ENCODE data around the gene TENM3. TPM values are rescaled to one million over a fixed set of nuclear protein-coding genes. Genes with fewer than 3 reads are reported as not detected.
"Not testable (repeated sequence)": the region's sequence is repeated elsewhere in the genome, so short reads cannot be mapped to it uniquely, and the experiment has no call there.

Gene TENM3
- total RNA-seq, 1 donor from 2014 or later: 17.8 TPM

DNA sequence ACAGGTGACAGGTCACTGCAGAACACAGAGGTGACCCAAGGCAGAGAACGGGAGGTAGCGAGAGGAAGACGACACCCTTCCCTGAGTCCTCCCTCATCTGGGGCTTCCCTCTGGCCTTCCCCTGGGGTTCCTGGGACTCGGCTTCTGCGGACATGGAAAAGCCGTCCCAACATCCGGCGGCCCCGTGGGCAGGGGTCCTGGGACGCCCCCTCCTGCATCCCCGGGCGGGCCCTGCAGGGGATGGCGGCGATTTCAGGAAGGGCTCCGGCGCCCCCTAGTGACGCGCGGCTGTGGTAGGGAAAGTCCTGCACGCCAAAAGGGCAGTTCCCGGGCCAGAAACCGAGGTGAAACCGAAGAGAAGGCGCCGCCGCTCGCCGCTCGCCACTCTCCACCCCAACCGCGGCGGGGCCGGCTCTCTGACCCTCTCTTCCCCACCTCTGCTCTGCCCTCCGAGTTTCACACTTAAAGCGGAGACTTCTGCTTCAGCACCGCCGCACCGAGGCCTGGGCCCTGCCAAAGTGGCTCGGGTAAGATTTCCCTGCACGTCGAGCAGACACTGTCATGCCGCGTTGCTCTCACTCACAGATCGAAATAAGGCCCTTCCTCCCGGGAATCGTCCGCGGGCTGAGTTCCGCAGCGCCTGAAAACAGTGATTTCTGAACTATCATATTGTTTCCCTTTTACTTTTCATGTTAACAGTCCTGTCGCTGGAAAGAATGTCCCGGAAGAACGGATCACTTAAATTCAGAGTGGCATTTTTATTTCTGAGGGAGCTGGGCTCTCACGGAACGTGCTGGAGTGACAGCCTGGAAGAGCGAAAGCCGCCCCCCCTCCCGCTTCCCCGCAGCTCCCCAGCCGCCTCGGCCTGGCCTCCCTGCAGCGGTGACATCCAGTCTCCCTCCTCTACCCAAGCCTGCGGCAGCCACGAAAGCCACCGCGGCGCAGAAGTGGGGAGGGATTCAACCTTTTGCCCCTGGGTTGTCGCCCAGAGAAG is 563.4 kb downstream of the TENM3 start:
- DNase-seq (ENCODE audit: low read depth, low spot score): no peak

DNA sequence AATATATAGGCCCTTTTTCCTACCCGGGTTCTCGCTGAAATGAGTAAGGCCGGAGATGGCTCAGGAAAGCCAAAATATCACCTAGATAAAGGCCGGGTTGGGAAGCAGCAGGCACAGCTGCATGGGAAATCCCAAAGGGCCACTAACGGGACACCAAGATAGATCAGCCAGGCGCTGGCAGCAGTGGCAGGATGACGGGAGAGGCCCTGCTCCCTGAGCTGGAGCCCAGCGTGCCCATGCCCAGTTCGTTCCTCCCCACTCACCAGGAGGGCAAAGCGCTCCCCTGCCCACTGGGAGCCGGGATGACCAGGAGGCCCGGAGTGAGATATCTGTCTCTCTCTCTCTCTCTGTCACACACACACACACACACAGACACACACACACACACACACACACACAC is 564.1 kb downstream of the TENM3 start:
- DNase-seq (ENCODE audit: low read depth, low spot score): no peak

DNA sequence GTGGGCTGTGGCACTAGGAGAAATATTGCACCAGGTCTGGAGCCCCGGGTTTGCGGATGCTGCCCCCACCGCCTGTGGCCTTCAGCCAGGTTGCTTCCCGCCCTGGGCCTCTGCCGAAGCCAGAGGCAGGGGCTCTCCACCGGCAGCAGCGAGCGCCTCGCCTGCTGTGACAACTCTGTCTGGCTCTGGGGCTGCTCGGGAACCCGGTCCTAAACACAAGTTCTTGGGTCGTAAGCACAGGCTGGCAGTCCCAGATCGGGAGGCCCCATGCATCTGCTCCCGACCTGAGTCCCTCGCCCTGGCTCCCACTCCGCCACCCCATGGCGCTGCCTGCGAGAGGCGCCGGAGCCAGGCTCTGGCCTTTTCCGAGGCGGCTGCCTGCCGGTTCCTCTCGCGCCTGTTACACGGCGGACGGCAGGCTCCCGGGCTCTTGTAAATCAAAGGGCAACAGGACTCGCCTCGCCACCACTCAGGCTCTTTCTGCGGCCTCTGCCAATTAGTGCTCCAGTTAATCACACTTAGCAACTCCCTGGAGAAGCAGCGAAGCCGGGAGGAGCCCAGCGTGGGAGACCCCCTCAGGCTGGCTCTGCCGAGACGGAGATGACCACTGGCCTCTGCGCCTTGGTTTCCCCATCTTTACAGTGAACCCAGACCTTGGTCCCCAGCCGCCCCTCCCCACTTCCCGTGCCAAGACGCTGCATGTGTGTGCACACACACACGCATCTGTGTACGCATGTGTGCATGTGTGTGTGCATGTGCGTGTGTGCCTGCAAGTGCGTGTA is 564.8 kb downstream of the TENM3 start:
- DNase-seq (ENCODE audit: low read depth, low spot score): no peak

DNA sequence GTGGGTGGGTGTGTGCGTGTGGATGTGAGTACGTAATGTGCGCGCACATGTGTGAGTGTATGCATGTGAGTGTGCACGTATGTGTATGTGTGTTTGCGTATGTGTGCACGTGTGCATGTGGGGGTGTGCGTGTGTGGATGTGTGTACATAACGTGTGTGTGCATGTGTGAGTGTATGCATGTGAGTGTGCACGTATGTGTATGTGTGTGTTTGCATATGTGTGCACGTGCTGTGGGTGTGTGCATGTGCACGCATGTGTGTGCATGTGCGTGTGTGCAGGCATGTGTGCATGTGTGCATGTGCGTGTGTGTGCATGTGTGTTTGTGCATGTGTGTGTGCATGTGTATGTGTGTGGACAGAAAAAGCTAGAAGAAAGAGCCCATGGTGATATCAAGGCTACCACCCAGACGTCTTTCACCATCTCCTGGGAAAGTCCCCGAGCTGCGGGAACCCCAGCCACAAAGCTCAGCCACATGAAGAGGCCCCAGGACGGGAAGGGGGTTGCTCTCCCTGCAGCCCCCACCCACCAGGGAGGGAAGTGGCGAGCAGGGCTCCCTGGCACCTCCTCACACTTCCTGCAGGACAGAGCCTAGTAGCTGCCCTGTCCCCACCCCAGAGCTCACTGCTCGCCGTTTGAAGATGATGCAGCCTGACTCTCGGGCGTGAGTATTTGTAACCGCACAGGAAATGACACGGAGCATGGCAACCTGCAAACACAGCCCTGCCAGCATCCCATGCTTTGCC is 565.6 kb downstream of the TENM3 start:
- no peak for DNase-seq (ENCODE audit: low read depth, low spot score)

DNA sequence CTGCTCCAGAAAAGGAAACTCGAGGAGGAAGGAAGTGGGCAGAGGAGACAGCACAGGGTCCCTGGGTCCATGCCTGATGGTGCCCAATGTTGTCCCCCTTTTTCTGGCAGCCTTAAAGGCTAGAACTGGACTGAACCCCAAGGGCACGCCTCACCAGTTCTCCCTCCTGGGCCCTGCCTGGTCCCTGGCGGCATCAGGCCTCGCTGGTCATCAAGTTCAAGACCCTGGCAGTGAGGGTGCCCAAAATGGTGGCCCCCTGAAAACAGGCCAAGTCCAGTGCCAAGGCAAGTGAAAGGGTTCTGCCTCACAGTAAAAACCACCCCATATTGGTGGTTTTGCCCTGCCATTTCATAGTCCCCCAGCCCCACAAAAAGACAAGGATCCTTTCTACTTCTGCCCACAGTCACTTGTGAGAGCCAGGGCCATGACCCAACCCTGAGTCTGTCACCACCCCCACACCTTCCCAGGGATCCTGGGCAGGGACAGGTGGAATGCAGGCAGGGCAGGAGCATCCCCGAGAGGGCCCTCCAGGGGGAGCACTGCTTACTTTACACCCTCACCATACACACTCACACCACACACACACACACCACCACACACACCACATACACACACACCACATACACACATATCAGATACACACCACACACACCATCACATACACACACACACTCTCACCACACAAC is 566.4 kb downstream of the TENM3 start:
- no peak for DNase-seq (ENCODE audit: low read depth, low spot score)

DNA sequence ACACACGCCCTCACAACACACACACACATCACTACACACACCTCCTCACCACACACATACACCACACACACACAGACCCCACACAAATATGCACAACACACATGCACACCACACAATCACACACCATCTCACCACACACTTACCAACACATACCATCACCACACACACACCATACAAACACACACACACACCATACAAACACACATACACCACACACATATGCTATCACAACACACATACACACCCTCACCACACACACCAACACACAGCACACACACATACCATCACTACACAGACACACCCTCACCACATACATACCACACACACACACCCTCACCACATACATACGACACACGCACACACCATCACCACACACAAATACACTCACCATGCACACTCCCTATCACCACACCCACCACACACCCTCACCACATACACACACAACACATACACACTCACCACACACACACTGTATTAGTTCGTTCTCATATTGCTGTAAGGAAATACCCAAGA is 567.0 kb downstream of the TENM3 start:
- DNase-seq (ENCODE audit: low read depth, low spot score): no peak

GRCh38 chr4:182812916-182813315 is 569.7 kb downstream of the TENM3 start:
- no peak for DNase-seq (ENCODE audit: low read depth, low spot score)

GRCh38 chr4:182814065-182814464 is 570.9 kb downstream of the TENM3 start:
- not testable (repeated sequence) for DNase-seq (ENCODE audit: low read depth, low spot score)

DNA sequence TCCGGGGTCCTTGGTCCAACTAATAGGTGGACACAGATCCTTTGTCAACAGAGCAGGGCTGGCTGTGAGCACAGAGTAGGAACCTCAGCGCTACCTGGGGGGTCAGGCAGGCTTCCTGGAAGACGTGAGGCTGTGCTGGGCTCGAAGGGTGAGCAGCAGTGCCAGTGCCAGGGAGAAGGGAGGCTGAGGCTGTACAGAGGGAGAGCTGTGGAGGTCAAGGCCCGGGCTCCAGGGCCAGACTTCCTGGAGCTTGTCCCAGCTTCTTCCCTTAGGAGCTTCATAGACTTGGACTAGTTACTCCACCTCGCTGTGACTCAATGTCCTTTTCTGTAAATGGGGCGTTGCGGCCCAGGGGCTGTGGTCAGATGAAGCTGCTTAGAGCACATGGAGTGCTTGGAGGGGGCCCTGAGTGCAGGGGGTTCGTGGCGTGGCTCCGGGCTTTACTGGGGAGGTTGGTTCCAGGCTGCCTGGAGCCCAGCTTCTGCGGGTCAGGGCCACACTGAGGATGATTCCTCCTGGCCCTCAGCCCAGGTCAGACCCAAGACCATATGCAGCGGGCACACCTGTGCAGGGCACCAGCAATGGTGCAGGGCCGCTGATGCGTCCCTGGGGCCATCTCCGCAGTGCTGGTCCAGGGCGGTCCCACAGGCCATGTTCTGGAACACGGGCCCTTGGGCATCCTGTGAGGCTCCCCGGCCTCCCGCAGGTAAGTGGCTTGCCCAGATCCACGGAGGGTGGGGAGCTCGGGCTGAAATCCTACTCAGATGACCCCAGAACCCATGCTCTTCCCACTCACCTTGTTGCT is 575.9 kb downstream of the TENM3 start:
- no peak for DNase-seq (ENCODE audit: low read depth, low spot score)

- no peak for DNase-seq (ENCODE audit: low read depth, low spot score)
These were observed 576.5 kb downstream of the TENM3 start for GRCh38 chr4:182819751-182820150.

- no peak for DNase-seq (ENCODE audit: low read depth, low spot score)
These were observed 579.4 kb downstream of the TENM3 start for GRCh38 chr4:182822554-182822953.

DNA sequence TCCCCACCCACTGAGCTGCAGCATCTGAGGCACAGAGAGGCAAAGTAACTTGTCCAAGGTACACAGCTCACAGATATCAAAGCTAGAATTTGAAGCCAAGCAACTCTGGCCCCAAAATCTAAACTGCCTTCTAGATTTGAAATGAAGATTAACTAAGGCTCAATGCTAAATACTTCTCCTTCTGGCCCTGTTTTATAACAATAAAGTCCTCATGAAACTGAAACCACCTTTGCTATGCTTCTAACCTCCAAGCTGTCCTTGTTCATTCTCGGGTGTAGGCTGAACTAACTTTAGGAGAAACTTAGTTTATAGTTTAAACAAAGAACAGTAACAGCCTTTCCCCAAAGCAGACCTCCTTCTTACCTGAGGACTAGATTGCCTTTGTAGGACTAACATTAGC is 580.4 kb downstream of the TENM3 start:
- DNase-seq (ENCODE audit: low read depth, low spot score): no peak

DNA sequence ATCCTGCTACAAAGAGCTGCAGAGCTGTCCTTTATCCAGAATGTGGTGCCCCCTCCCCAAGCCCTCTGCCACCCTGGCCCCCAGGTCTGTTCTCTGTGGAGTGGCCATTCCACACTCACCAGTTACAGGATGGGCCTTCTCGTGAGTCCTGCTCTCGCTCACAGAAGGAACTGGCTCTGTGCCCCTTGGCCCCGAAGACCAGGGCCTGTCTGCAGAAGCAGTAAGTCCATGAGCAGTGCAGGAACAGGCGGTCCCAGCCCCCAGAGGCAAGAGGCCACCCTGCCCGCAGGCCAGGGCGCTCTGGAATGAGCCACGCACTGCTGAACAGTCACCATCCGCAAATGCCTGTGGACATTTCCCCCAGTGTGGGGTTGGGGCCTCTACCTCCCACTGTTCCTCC is 581.8 kb downstream of the TENM3 start:
- DNase-seq (ENCODE audit: low read depth, low spot score): no peak

DNA sequence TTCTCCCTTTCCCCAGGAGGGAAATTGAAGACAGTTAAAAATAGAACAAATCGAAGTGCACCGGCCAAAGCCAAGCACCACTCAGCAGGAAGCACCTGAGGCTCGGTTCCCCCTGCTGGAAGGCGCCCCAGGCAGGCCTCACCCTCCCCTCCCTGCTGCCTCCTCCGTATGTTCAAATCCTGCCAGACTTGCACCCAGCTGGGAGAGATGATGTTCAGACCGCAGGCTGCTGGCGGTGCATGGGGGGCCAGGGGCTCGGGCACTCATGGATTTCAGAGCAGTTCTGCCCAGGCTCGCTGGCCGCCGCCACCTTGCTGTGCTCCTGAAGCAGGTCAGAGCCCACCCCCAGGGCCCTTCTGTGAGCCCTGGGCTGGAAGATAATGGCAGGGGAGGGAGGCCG is 582.6 kb downstream of the TENM3 start:
- DNase-seq (ENCODE audit: low read depth, low spot score): no peak

DNA sequence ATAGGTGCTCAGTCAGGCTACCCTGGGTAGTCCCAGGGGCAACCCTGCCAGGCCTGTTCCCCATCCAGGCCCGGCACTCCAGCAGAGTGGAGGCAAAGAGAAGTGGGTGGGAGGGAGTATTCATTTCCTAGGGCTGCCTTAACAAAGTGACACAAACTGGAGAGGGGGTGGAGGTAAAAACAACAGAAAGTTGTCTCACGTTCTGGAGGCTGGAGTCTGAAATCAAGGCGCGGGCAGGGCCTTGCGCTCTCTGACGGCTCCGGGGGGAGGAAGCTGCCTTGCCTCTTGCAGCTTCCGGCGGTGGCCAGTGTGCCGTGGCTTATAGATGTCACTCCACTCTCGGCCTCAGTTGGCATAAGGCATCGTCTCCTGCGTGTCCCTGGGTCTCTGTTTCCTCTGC is 583.2 kb downstream of the TENM3 start:
- DNase-seq (ENCODE audit: low read depth, low spot score): no peak

- no peak for DNase-seq (ENCODE audit: low read depth, low spot score)
These were observed 584.0 kb downstream of the TENM3 start for GRCh38 chr4:182827166-182827565.

DNA sequence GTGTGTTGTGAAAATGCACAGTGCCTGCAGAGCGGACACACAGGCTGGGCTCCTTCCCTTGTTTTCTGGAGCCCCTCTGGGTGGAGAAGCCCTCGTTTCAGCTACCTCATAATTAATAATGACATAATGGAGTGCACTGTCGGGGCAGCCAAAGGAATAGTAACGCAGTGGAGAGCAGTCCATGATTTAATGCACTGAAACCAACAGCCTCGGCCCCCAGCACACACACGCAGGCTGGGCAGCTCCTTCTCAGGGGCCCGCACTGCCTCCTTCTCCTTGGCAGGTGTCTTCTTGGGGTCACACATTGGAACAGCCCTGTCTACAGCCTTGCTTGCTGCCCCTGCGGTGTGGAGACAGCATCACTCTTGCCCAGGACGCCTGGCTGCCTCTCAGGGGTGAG is 584.8 kb downstream of the TENM3 start:
- no peak for DNase-seq (ENCODE audit: low read depth, low spot score)

GRCh38 chr4:182828360-182829025 is 585.3 kb downstream of the TENM3 start:
- no peak for DNase-seq (ENCODE audit: low read depth, low spot score)

- DNase-seq (ENCODE audit: low read depth, low spot score): no peak
These were observed 586.0 kb downstream of the TENM3 start for GRCh38 chr4:182829196-182829595.

DNA sequence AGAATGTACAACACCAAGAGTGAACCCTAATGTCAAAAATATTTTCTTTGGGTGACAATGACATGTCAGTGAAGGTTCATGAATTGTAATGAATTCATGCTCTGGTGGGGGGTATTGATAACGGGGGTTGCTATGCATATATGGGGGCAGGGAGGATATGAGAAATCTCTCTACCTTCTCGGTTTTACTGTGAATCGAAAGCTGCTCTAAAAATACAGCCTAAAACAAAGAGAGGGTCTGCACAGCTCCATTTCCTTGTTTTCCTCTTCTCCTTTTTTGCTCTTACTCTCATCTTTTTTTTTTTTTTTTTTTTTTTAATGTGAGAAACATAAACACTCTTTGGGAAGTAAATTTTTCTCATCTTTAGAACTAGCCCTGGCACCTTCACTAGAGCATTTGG is 588.2 kb downstream of the TENM3 start:
- no peak for DNase-seq (ENCODE audit: low read depth, low spot score)

Data from pulmonary artery endothelial cell (primary cell).